ENCODE measurements around the gene FASLG.

- TF ChIP-seq CTCF (IDR thresholded peaks at IDR 0.05) (no peak), POLR2AphosphoS5 (IDR thresholded peaks at IDR 0.05; ENCODE audit: low read depth, low read length) (no peak), REST (IDR thresholded peaks at IDR 0.05; ENCODE audit: insufficient read depth in 1 of 2, low read depth in 2 of 2, low read length in 1 of 2) (no peak), TCF7L2 (IDR thresholded peaks at IDR 0.05; ENCODE audit: low read depth, low read length) (no peak)
These were observed 45.7 kb downstream of the FASLG start for GRCh38 chr1:172704420-172705210.
